Neural cell (in vitro differentiated cells): ENCODE results near the gene FAM47A. TPM values are rescaled to one million over a fixed set of nuclear protein-coding genes. Genes with fewer than 3 reads are reported as not detected.
A peak's percentile ranks its signal among the peaks of the same experiment; 100 is the strongest.

Experiments
- H2AFZ ChIP-seq: fragments of 200-600, 300-800 bp; sonication (generic), shearing (Covaris generic); 2 replicates; pipeline ENCODE4 v1.6.0; 2014; ENCODE audit warnings: low read depth, mild to moderate bottlenecking, antibody characterized with exemption, low read length, moderate library complexity
- H3F3A ChIP-seq: fragments of 200-600 bp; shearing (Covaris generic); 2 replicates; pipeline ENCODE4 v1.6.1; 2016; ENCODE audit warnings: mild to moderate bottlenecking, moderate library complexity, mixed read lengths, antibody characterized with exemption, low read length; ENCODE audit not compliant: insufficient read depth, poor library complexity, severe bottlenecking
- H3K27ac ChIP-seq: fragments of 200-600, 300-800 bp; sonication (generic), shearing (Covaris generic); 2 replicates; pipeline ENCODE4 v1.5.1; 2014; ENCODE audit warnings: mild to moderate bottlenecking, low read length, moderate library complexity
- H3K27me3 ChIP-seq: fragments of 300-800, 200-600 bp; sonication (generic), shearing (Covaris generic); 2 replicates; pipeline ENCODE4 v1.6.0; 2014; ENCODE audit warnings: mild to moderate bottlenecking, low read depth, low read length, moderate library complexity; ENCODE audit not compliant: insufficient read depth
- H3K36me3 ChIP-seq: fragments of 300-800, 200-600 bp; sonication (generic), shearing (Covaris generic); 2 replicates; pipeline ENCODE4 v1.5.1; 2014; ENCODE audit warnings: mild to moderate bottlenecking, antibody characterized with exemption, low read length, moderate library complexity; ENCODE audit not compliant: insufficient read depth
- H3K4me2 ChIP-seq: fragments of 300-800, 200-600 bp; sonication (generic), shearing (Covaris generic); 2 replicates; pipeline ENCODE4 v1.6.0; 2014; ENCODE audit warnings: mild to moderate bottlenecking, low read length
- H3K4me3 ChIP-seq: fragments of 300-800, 200-600 bp; sonication (generic), shearing (Covaris generic); 2 replicates; pipeline ENCODE4 v1.5.1; 2014; ENCODE audit warnings: mild to moderate bottlenecking, low read length, moderate library complexity
- H3K79me2 ChIP-seq: fragments of 200-600 bp; shearing (Covaris generic); replicated peaks from 2 replicates; pipeline ENCODE4 v1.6.0; 2014; ENCODE audit warnings: mild to moderate bottlenecking, low read length, moderate library complexity; ENCODE audit not compliant: insufficient read depth
- H3K9ac ChIP-seq: fragments of 300-800, 200-600 bp; sonication (generic), shearing (Covaris generic); 2 replicates; pipeline ENCODE4 v1.6.1; 2016; ENCODE audit warnings: mild to moderate bottlenecking, low read length, mixed read lengths
- H3K9me2 ChIP-seq: fragments of 200-600 bp; shearing (Covaris generic); 2 replicates; pipeline ENCODE4 v1.6.1; 2016; ENCODE audit warnings: mild to moderate bottlenecking, low read length, mixed read lengths; ENCODE audit not compliant: insufficient read depth
- H3K9me3 ChIP-seq: fragments of 200-600, 300-800 bp; sonication (generic), shearing (Covaris generic); 2 replicates; pipeline ENCODE4 v1.6.1; 2016; ENCODE audit warnings: mild to moderate bottlenecking, mixed run types, low read length, moderate library complexity, mixed read lengths
- H4K20me1 ChIP-seq: fragments of 200-600 bp; shearing (Covaris generic); 2 replicates; pipeline ENCODE4 v1.6.1; 2016; ENCODE audit warnings: mild to moderate bottlenecking, mixed run types; ENCODE audit not compliant: insufficient read depth
- EP300 ChIP-seq: fragments of 450-650 bp; conservative IDR thresholded peaks from 2 replicates; pipeline ENCODE4 v1.6.1; 2014; ENCODE audit warnings: antibody characterized with exemption, mild to moderate bottlenecking, moderate library complexity; ENCODE audit not compliant: poor library complexity, severe bottlenecking
- EZH2 ChIP-seq: fragments of 200-600, 300-800 bp; shearing (Covaris generic), sonication (generic); IDR thresholded peaks from 2 replicates; pipeline ENCODE4 v1.6.1; 2014; ENCODE audit warnings: antibody characterized with exemption, low read length, borderline replicate concordance, mild to moderate bottlenecking; ENCODE audit not compliant: insufficient read depth, poor library complexity, severe bottlenecking
- MXI1 ChIP-seq: fragments of 450-650 bp; conservative IDR thresholded peaks from 2 replicates; pipeline ENCODE4 v1.6.1; 2014; ENCODE audit warnings: antibody characterized with exemption, mild to moderate bottlenecking; ENCODE audit not compliant: poor library complexity, severe bottlenecking
- POLR2AphosphoS5 ChIP-seq: IDR thresholded peaks from 2 replicates; pipeline ENCODE4 v1.6.1; 2012
- TAF1 ChIP-seq: IDR thresholded peaks from 2 replicates; pipeline ENCODE4 v1.6.1; 2012; ENCODE audit warnings: low read depth
- polyA plus RNA-seq: library from polyadenylated mRNA; depleted of rRNA; stranded (reverse); fragments of >200 nt; gene quantifications from 2 replicates; pipeline ENCODE4 v1.2.3, GENCODE V29; 2014
- TF ChIP-seq, protein P1 (sequence below): fragments of 450-650 bp; IDR thresholded peaks from 2 replicates; pipeline ENCODE4 v1.5.1; 2014; ENCODE audit warnings: antibody characterized with exemption, mild to moderate bottlenecking, moderate library complexity; ENCODE audit not compliant: poor library complexity, severe bottlenecking

FAM47A gene
- polyA plus RNA-seq, 1 donor from 2014 or later: not detected

GRCh38 chrX:34119122-34119521, 13.0 kb downstream of the FAM47A start:
- H3K9ac ChIP-seq: no peak overlapping the region
- H3K9me3 ChIP-seq: no peaks in the 10 kb centered on the region
- H3K4me3 ChIP-seq: no peak overlapping the region
- no peak overlapping the region for H3K27ac ChIP-seq
- no peaks in the 10 kb centered on the region for H3K79me2 ChIP-seq
- H2AFZ ChIP-seq: no peak overlapping the region
- H4K20me1 ChIP-seq: no peaks in the 10 kb centered on the region
- no peaks in the 10 kb centered on the region for H3K36me3 ChIP-seq
- TF ChIP-seq EZH2: no peak
- H3K27me3 ChIP-seq: no peaks in the 10 kb centered on the region
- no peak overlapping the region for H3K4me2 ChIP-seq
- H3F3A ChIP-seq: no peaks in the 10 kb centered on the region
- H3K9me2 ChIP-seq: no peaks in the 10 kb centered on the region

GRCh38 chrX:34112459-34112858, 19.7 kb downstream of the FAM47A start:
- H3K9me2 ChIP-seq: no peaks in the 10 kb centered on the region
- no peaks in the 10 kb centered on the region for H3K27me3 ChIP-seq

More at GRCh38 chrX:34112459-34112858, 19.7 kb downstream of the FAM47A start:
- Histone ChIP-seq H3F3A (no peaks in the 10 kb centered on the region), H2AFZ (no peak overlapping the region), H4K20me1 (no peaks in the 10 kb centered on the region), H3K36me3 (no peaks in the 10 kb centered on the region), H3K79me2 (no peaks in the 10 kb centered on the region), H3K27ac (no peak overlapping the region), H3K4me3 (no peak overlapping the region), H3K9me3 (no peaks in the 10 kb centered on the region), H3K9ac (no peak overlapping the region), H3K4me2 (no peak overlapping the region)
- peak; percentile 68 for TF ChIP-seq EP300
- TF ChIP-seq MXI1: no peak
- peak; percentile 56 for TF ChIP-seq POLR2AphosphoS5
- no peak for TF ChIP-seq TAF1
- TF ChIP-seq, protein P1, sequence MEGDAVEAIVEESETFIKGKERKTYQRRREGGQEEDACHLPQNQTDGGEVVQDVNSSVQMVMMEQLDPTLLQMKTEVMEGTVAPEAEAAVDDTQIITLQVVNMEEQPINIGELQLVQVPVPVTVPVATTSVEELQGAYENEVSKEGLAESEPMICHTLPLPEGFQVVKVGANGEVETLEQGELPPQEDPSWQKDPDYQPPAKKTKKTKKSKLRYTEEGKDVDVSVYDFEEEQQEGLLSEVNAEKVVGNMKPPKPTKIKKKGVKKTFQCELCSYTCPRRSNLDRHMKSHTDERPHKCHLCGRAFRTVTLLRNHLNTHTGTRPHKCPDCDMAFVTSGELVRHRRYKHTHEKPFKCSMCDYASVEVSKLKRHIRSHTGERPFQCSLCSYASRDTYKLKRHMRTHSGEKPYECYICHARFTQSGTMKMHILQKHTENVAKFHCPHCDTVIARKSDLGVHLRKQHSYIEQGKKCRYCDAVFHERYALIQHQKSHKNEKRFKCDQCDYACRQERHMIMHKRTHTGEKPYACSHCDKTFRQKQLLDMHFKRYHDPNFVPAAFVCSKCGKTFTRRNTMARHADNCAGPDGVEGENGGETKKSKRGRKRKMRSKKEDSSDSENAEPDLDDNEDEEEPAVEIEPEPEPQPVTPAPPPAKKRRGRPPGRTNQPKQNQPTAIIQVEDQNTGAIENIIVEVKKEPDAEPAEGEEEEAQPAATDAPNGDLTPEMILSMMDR: no peak
